Ramos (cell line): Measurements from ENCODE around the gene FUNDC1.
"Not testable (repeated sequence)": the region's sequence is repeated elsewhere in the genome, so short reads cannot be mapped to it uniquely, and the experiment has no call there.

ENCODE experiments used
- in situ Hi-C: fragments of 300-500 bp; cut with MboI; formaldehyde crosslinking; loops from one replicate; pipeline ENCODE4 v1.14.3; 2022; ENCODE audit warnings: low sequenced_read_pairs; ENCODE audit not compliant: unreplicated experiment

The FUNDC1 gene

DNA sequence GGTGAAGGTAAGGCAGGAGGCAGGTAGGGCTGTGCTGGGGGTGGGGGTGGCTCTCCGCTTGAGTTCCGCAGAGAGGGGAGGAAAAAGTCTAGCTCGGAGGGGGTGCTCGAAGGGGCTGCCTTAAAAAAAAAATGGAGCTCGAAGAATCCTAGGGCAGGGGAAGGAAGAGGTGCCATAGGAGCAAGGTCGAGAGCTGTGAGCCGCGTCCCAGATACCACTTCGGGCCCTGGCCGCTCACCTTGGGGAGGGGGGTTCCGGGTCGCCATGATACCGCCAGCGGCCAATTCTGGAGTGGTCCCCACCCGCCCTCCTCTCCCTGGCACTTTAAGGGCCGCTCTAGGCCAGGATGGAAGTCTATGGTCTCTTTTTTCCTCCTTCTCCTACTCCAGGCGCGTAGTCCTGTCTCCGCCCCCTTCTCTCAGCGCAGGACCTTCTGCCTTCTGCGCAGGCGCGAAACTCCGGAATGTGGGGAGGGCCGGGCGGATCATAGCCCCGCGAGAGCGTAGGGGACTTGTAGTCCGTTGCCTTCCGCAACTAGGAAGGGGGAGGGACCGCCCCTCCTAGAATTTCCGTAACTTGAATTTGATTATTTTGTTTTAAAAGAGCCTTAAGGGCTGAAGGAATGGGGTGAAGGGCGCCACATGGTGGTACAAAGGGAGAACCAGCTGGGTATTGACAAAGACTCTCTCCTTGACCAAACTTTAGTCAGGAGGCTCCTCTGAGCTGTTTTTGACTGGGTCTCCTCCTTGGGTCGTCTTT lies at the start of gene FUNDC1:
TSS of gene FUNDC1 (minus strand) at position 293 of the 759 bp plus-strand sequence. CDS start at position 266, 27 bp downstream.
- in situ Hi-C loops, result no loop called here

DNA sequence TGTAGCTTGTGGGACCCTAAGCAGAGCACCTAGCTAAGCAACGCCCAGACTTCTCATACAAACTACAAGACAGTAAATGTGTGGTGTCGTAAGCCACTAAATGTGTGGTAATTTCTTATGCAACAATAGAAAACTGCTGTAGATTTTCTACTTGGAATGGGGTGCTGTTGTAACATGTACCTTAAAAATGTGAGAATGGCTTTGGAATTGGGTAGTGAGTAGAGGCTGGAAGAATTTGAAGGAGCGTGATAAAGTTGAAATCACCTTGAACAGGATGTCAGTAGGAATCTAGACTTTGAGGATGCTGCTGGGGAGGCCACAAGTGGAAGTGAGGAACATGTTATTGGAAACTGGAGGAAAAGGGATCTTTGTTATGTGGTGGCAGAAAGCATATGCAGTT lies 43.2 kb upstream of the FUNDC1 start:
- in situ Hi-C loops, result no loop called here

DNA sequence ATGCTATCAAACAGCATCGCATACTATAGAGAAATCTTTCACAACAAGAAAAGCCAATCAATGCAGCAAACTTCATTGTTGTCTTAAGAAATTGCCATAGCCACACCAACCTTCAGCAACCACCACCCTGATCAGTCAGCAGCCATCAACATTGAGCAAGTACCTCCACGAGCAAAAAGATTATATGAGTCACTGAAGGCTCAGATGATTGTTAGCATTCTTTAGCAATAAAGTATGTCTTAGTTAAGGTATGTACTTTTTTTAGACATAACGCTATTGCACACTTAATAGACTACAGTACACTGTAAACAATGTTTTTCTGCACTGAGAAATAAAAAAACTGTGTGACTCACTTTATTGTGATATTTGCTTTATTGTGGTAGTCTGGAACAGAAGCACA lies 37.8 kb upstream of the FUNDC1 start:
- in situ Hi-C loops, result no loop called here

- in situ Hi-C loops, result no loop called here
These were observed 29.8 kb upstream of the FUNDC1 start for GRCh38 chrX:44572340-44572938.

DNA sequence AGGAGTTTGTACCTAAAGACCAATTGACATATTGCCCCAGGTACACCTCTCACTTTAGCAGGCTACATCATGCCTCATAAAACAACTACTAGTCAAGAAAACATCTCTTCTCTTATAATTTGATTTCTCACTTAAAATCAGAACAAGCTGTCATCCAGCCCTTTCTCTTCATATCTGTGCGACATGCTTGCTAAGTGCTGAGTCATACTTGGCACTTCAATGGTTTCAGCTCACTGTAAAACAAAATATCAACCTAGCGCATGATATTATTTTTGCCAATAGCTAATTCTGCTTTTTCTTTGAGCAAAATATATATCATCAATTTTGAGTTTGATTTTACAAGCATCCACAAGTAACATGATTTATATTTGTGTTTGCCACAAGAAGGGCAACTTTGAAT lies 27.9 kb upstream of the FUNDC1 start:
- in situ Hi-C loops, result no loop called here

GRCh38 chrX:44569122-44569521 lies 26.5 kb upstream of the FUNDC1 start:
- in situ Hi-C loops, result no loop called here

DNA sequence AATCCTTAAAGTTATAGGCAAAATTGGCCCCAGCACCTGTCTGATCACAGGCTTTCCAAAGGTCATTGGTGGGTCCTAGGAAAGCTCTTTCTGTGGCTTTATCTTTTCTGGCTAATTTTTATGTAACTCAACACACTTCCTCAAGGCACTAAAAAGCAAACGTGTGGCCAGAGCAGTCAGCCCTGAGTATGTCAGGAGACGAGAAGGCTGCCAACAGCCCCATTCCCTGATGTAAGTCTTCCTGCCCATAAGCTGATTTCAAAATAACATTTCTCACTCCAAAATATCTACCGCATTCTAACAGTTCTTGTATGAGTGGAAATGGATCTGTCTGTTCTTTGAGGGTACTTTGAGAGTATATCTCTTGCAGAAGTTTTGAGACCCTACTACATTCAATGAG lies 25.5 kb upstream of the FUNDC1 start:
- in situ Hi-C loops, result no loop called here

DNA sequence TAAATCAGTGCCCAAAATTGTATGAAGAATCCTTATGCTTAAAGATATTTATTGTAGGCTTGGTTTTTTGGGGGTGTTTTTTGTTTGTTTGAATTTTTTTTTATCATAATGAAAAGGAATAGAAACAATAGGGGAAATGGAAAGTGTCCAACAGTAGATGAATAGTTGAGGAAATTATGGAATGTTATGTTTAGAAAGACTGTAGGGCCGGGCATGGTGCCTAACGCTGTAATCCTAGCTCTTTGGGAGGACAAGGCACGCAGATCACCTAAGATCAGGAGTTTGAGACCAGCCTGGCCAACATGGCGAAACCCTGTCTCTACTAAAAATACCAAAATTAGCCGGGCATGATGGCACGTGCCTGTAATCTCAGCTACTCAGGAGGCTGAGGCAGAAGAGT lies 19.2 kb upstream of the FUNDC1 start:
- in situ Hi-C loops, result not testable (repeated sequence)

DNA sequence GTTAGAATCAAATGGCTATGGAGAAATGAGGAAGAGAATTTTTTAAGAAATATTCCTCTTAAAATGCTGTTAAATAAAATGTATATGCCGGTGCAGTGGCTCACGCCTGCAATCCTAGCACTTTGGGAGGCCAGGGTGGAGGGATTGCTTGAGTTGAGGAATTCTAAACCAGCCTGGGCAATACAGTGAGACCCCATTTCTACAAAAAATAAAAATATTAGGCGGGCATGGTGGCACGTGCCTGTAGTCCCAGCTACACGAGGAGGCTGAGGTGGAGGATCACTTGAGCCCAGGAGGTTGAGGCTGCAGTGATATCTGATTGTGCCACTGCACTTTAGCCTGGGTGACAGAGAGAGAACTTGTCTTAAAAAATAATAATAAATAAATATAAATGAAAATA lies 7.9 kb upstream of the FUNDC1 start:
- in situ Hi-C loops, result no loop called here

- in situ Hi-C loops, result not testable (repeated sequence)
These were observed 2.8 kb upstream of the FUNDC1 start for GRCh38 chrX:44545454-44545853.

DNA sequence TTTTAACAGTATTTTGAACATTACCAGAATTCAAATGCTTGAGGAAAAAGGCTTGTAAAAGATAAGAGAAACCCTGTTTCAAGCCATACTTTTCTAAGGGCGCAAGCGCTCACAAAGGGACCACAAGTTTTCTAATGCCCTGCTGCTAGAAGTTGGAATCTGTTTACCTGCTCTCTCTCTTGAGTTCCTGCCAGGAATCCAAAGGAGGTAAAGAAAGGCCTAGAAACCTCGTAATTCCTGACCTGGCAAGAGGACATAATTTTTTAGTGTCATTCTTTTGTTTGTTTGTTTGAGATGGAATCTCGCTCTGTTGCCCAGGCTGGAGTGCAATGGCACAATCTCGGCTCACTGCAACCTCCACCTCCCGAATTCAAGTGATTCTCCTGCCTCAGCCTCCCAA lies 1.4 kb upstream of the FUNDC1 start:
- in situ Hi-C loops, result no loop called here

DNA sequence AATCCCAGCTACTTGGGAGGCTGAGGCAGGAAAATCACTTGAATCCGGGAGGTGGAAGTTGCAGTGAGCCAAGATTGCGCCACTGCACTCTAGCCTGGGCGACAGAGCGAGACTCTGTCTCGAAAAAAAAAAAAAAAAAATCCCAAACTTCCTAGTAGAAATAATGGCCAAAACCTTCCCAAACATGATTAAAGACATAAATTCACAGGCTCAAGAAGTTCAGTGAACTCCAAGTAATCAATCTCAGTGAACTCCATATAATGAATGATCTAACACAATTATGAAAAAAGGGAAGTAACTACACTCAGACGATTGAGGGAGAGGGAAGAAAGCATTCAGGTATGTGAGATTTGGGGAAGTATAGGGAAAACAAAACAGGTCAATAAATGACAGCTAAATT lies 6.5 kb downstream of the FUNDC1 start:
- in situ Hi-C loops, result no loop called here

DNA sequence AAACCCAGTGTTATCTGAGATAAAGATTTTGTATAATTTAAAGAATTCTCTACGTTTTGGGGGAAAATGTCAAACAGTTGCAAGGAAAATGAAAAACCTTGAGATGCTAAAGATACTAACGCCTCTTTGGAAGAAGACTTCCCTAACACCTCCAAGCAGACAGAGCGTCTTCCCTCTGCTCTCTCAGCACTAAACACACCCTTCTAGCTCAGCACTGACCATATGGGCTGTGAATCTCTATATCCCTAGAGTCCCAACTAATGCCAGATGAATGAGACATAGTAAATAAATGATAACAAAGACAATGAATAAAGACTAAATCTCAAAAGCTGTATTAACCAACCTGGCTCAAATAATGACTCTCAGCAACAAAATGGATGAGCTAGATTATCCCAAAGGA lies 13.3 kb downstream of the FUNDC1 start:
- in situ Hi-C loops, result no loop called here

DNA sequence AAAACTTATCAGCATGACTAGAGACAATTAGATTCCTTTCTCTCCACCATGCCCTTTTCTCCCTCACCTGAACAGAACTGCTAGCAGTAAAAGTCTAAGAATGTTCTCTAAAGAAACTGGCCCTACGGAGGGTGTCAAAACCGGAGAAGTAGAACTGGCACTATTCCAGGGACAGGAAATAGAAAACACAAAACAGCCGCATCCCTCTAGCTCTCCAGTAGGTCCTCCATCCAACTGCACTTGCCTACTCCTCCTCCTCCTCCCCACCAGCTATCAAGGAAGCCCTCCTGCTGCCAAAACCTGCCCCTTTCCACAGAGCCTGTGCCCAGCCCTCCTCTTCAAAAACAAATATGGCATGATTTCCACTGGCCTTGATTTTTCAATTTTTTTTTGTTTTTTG lies 28.4 kb downstream of the FUNDC1 start:
- in situ Hi-C loops, result no loop called here

GRCh38 chrX:44507292-44507691 lies 35.4 kb downstream of the FUNDC1 start:
- in situ Hi-C loops, result no loop called here

- in situ Hi-C loops, result no loop called here
These were observed 36.0 kb downstream of the FUNDC1 start for GRCh38 chrX:44506678-44507077.

GRCh38 chrX:44503560-44503959 lies 39.1 kb downstream of the FUNDC1 start:
- in situ Hi-C loops, result no loop called here

DNA sequence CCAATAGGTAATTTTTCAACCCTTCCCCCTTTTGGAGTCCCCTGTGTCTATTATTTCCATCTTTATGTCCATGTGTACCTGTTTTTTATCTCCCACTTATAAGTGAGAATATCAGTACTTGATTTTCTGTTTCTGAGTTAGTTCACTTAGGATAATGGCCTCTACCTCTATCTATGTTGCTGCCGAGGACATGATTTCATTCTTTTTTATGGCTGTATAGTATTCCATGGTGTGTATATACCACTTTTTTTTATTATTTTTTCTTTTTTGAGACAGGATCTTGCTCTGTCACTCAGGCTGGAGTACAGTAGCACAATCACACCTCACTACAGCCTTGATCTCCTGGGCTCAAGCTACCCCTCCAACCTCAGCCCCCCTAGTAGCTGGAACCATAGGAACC lies 47.6 kb downstream of the FUNDC1 start:
- in situ Hi-C loops, result no loop called here

- in situ Hi-C loops, result no loop called here
These were observed 48.3 kb downstream of the FUNDC1 start for GRCh38 chrX:44494357-44494756.

DNA sequence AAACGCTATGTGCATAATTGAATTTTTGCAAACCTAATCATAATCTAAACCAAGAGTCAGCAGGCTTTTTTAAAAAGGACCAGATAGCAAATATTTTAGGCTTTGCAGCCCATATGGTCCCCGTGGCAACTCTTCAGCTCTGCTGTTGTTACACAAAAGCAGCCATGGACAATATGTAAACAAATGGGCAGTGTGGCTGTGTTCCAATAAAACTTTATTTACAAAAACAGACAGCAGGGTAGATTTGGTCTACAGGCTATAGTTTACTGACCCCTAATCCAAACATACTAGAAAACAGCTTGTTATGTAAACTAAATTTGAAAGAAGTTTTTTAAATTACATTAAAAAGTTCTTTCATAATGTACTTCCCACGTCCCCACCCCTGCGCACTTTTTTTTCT lies 53.1 kb downstream of the FUNDC1 start:
- in situ Hi-C loops, result no loop called here

GRCh38 chrX:44484607-44485146 lies 58.0 kb downstream of the FUNDC1 start:
- in situ Hi-C loops, result no loop called here
